Adipocyte (in vitro differentiated cells): Measurements from ENCODE around the gene JADE1.

Source experiments
- DNase-seq: peaks from one replicate; pipeline ENCODE4 v3.0.0-alpha.2; 2015; ENCODE audit warnings: low read depth
- H3K27me3 ChIP-seq: replicated peaks from 2 replicates; pipeline ENCODE4 v1.7.0; 2013; ENCODE audit warnings: mild to moderate bottlenecking, low read length, moderate library complexity; ENCODE audit not compliant: control insufficient read depth, insufficient read depth
- H3K36me3 ChIP-seq: 2 replicates; pipeline ENCODE4 v1.7.0; 2013; ENCODE audit warnings: low read length, mild to moderate bottlenecking, moderate library complexity; ENCODE audit not compliant: control insufficient read depth, insufficient read depth, severe bottlenecking
- H3K4me1 ChIP-seq: 2 replicates; pipeline ENCODE4 v1.7.0; 2013; ENCODE audit warnings: mild to moderate bottlenecking, low read length, moderate library complexity; ENCODE audit not compliant: control insufficient read depth, insufficient read depth
- H3K4me3 ChIP-seq: 2 replicates; pipeline ENCODE4 v1.7.0; 2013; ENCODE audit warnings: mild to moderate bottlenecking, low read length, moderate library complexity
- H3K9ac ChIP-seq: 2 replicates; pipeline ENCODE4 v1.7.0; 2013; ENCODE audit warnings: mild to moderate bottlenecking, low read length, moderate library complexity
- H3K9me3 ChIP-seq: 2 replicates; pipeline ENCODE4 v1.7.0; 2013; ENCODE audit warnings: mild to moderate bottlenecking, low read length, moderate library complexity; ENCODE audit not compliant: control insufficient read depth

The JADE1 gene

GRCh38 chr4:128847082-128847724 lies 37.7 kb downstream of the JADE1 start:
- H3K4me3 ChIP-seq = no peak overlapping the region
- no peaks in the 10 kb centered on the region for H3K9me3 ChIP-seq
- no peaks in the 10 kb centered on the region for H3K27me3 ChIP-seq
- no peak for DNase-seq
- peak overlapping the region; percentile 37 for H3K9ac ChIP-seq
- H3K36me3 ChIP-seq = peaks cover 97% of the 10 kb centered on the region
- peaks cover 26% of the 10 kb centered on the region for H3K4me1 ChIP-seq

- Histone ChIP-seq H3K4me1 (peaks cover 24% of the 10 kb centered on the region), H3K36me3 (peaks cover 99% of the 10 kb centered on the region), H3K4me3 (no peak overlapping the region), H3K9me3 (no peaks in the 10 kb centered on the region), H3K9ac (no peak overlapping the region), H3K27me3 (no peaks in the 10 kb centered on the region)
- no peak for DNase-seq
These were observed 39.0 kb downstream of the JADE1 start for GRCh38 chr4:128848461-128848860.

GRCh38 chr4:128850252-128850651 lies 40.8 kb downstream of the JADE1 start:
- H3K36me3 ChIP-seq = peaks cover 99% of the 10 kb centered on the region
- H3K9me3 ChIP-seq = no peaks in the 10 kb centered on the region
- no peak overlapping the region for H3K4me3 ChIP-seq
- peaks cover 11% of the 10 kb centered on the region for H3K4me1 ChIP-seq
- H3K27me3 ChIP-seq = no peaks in the 10 kb centered on the region
- DNase-seq = no peak
- no peak overlapping the region for H3K9ac ChIP-seq

GRCh38 chr4:128853741-128854140 lies 44.2 kb downstream of the JADE1 start:
- H3K36me3 ChIP-seq = peaks cover 97% of the 10 kb centered on the region

GRCh38 chr4:128854433-128854832 lies 44.9 kb downstream of the JADE1 start:
- H3K9me3 ChIP-seq = no peaks in the 10 kb centered on the region
- peak; percentile 25 for DNase-seq
- no peaks in the 10 kb centered on the region for H3K27me3 ChIP-seq
- peaks cover 90% of the 10 kb centered on the region for H3K36me3 ChIP-seq
- no peak overlapping the region for H3K9ac ChIP-seq
- H3K4me3 ChIP-seq = no peak overlapping the region
- peaks cover 12% of the 10 kb centered on the region for H3K4me1 ChIP-seq

More at GRCh38 chr4:128853741-128854140, 44.2 kb downstream of the JADE1 start:
- no peaks in the 10 kb centered on the region for H3K9me3 ChIP-seq
- peaks cover 6% of the 10 kb centered on the region for H3K4me1 ChIP-seq
- H3K4me3 ChIP-seq = no peak overlapping the region
- no peak overlapping the region for H3K9ac ChIP-seq
- DNase-seq = no peak
- no peaks in the 10 kb centered on the region for H3K27me3 ChIP-seq

- H3K27me3 ChIP-seq = no peaks in the 10 kb centered on the region
- no peak overlapping the region for H3K4me3 ChIP-seq
- H3K9ac ChIP-seq = no peak overlapping the region
- peaks cover 24% of the 10 kb centered on the region for H3K4me1 ChIP-seq
- no peak for DNase-seq
- peaks cover 86% of the 10 kb centered on the region for H3K36me3 ChIP-seq
- no peaks in the 10 kb centered on the region for H3K9me3 ChIP-seq
These were observed 46.1 kb downstream of the JADE1 start for GRCh38 chr4:128855621-128856020.

GRCh38 chr4:128856246-128856645 lies 46.7 kb downstream of the JADE1 start:
- Histone ChIP-seq H3K9me3 (no peaks in the 10 kb centered on the region), H3K4me3 (no peak overlapping the region), H3K9ac (no peak overlapping the region), H3K4me1 (peaks cover 28% of the 10 kb centered on the region), H3K27me3 (no peaks in the 10 kb centered on the region), H3K36me3 (peaks cover 86% of the 10 kb centered on the region)
- DNase-seq = no peak

GRCh38 chr4:128858879-128859671 lies 49.6 kb downstream of the JADE1 start:
- no peaks in the 10 kb centered on the region for H3K9me3 ChIP-seq
- peaks cover 34% of the 10 kb centered on the region for H3K4me1 ChIP-seq
- H3K27me3 ChIP-seq = no peaks in the 10 kb centered on the region
- peak overlapping the region; percentile 2 for H3K4me3 ChIP-seq
- H3K9ac ChIP-seq = peak overlapping the region; percentile 15
- peak; percentile 42 for DNase-seq
- peaks cover 82% of the 10 kb centered on the region for H3K36me3 ChIP-seq

GRCh38 chr4:128859887-128860677 lies 50.6 kb downstream of the JADE1 start:
- Histone ChIP-seq H3K4me1 (peaks cover 34% of the 10 kb centered on the region), H3K4me3 (no peak overlapping the region), H3K36me3 (peaks cover 81% of the 10 kb centered on the region), H3K9me3 (no peaks in the 10 kb centered on the region), H3K9ac (peak overlapping the region; percentile 15), H3K27me3 (no peaks in the 10 kb centered on the region)
- DNase-seq = peak; percentile 67

- Histone ChIP-seq H3K36me3 (peaks cover 81% of the 10 kb centered on the region), H3K9ac (peak overlapping the region; percentile 56), H3K9me3 (no peaks in the 10 kb centered on the region), H3K4me1 (peaks cover 28% of the 10 kb centered on the region), H3K27me3 (no peaks in the 10 kb centered on the region), H3K4me3 (no peak overlapping the region)
- DNase-seq = no peak
These were observed 52.5 kb downstream of the JADE1 start for GRCh38 chr4:128861856-128862518.
